GM12864 (cell line): ENCODE data around the gene PIP4K2C.

ENCODE experiments used
- DNase-seq: peaks from one replicate; pipeline ENCODE4 v3.0.0-alpha.2; 2011; ENCODE audit warnings: low read depth
- H3K4me3 ChIP-seq: 2 replicates; pipeline ENCODE4 v1.5.1; 2011; ENCODE audit warnings: mild to moderate bottlenecking, low read depth, low read length, control low read depth
- TF ChIP-seq, protein P1 (sequence below): IDR thresholded peaks from 2 replicates; pipeline ENCODE4 v1.5.1; 2011; ENCODE audit warnings: low read depth, mild to moderate bottlenecking, moderate library complexity, low read length, control low read depth, inconsistent platforms; ENCODE audit errors: missing control alignments

The PIP4K2C gene

DNA sequence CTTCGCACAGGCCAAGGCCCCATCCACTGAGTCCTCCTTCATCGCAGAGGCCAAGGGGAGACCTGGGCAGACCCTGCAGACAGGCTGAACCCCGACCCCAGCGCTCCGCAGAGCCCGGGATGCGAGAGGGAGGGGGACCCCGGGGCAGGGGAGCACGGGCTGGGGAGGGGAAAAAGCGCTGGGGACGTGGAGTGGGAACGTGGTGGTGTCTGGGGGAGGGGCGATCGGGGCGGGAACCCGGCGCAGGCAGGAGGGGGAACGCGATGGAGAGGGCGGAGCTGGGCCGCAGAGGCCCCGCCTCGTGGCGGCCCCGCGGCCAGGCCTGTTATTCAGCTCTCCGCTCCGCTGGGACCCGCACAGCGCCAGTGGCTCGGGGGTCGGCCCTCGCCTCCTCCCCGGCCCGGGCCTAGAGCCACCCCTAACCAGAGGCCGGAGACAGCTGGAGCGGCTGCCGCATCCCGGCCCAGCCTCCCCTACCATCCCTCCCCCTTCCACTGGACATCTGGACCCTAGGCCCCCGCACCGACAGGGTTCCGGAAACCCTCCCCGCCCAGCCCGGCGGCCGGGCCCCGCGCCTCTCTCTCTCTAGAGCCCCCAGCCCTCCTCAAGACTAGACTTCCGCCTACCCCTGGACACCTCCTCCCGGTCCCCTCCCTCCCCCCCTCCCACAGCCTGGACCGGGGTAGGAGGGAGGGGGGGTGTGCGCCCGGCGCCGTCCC lies 20.3 kb downstream of the PIP4K2C start, which contains the start of gene ARHGEF25:
Gene ARHGEF25, plus strand, starts transcription at position 328 of the 719 bp plus-strand sequence. CDS start 460 bp downstream, outside the sequence.
- no peak for DNase-seq
- TF ChIP-seq, protein P1, sequence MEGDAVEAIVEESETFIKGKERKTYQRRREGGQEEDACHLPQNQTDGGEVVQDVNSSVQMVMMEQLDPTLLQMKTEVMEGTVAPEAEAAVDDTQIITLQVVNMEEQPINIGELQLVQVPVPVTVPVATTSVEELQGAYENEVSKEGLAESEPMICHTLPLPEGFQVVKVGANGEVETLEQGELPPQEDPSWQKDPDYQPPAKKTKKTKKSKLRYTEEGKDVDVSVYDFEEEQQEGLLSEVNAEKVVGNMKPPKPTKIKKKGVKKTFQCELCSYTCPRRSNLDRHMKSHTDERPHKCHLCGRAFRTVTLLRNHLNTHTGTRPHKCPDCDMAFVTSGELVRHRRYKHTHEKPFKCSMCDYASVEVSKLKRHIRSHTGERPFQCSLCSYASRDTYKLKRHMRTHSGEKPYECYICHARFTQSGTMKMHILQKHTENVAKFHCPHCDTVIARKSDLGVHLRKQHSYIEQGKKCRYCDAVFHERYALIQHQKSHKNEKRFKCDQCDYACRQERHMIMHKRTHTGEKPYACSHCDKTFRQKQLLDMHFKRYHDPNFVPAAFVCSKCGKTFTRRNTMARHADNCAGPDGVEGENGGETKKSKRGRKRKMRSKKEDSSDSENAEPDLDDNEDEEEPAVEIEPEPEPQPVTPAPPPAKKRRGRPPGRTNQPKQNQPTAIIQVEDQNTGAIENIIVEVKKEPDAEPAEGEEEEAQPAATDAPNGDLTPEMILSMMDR, result no peak
- H3K4me3 ChIP-seq, result peak within 1 kb of the TSS; percentile 46

DNA sequence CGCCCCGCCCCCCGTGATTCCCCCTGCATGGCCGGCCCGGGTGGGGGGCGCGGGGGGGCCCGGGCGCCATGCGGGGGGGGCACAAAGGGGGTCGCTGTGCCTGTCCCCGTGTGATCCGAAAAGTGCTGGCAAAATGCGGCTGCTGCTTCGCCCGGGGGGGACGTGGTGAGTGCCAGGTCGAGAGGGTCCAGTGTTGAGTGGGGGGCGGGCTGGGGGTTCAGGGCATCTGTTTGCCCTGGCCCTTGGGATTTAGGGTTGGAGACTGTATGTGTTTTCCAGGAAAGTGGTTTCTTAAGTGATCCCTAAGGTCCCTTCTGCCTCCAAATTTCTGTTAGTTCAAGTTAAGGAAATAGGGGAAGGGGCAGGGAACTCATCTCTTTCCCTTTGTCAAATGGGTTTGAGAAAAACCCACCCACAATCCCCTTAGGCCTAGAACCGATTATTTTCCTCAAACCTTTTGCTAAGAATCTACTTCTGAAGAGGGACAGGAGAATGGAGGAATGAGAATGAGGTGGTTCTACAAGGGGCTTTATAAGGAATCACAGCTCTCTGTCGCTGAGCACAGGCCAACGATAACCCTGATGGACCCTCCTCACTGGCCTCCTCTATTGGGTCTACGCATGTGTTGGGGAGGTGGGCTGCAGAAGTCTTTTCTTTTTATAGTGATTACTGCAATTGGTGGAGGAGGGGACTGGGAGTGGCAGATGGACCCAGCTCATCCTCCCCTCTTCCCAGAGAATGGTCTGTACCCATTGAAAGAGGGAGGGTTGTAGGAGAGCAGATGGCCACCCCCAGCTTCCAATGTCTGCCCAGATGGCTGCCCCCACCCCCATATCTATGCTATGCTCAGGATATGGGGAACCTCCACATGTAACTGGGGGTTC lies 21.1 kb downstream of the PIP4K2C start:
- no peak for DNase-seq
- H3K4me3 ChIP-seq, result no peak overlapping the region
- TF ChIP-seq, protein P1, result no peak

DNA sequence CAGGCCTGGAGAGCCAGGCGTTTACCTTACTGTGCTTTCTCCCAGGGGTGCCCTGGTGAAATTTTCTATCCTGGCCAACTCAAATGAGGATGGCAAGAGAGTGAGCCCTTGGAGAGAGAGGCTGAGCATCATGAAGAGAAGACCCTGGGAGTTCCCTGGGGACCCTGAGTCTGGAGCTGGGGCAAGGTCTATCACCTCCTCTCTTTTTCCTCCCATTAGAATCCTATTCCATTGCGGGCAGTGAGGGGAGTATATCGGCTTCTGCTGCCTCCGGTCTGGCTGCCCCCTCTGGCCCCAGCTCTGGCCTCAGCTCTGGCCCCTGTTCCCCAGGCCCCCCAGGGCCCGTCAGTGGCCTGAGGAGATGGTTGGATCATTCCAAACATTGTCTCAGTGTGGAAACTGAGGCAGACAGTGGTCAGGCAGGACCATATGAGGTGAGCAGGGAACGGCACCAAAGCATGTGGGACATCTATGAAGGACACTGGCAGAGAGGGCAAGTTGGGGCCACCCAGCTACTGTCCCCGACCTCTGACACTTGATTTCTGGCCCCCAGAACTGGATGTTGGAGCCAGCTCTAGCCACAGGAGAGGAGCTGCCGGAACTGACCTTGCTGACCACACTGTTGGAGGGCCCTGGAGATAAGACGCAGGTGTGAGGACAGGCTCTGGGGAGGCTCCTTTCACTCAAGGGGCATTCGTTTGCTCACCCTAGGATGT lies 21.9 kb downstream of the PIP4K2C start:
- H3K4me3 ChIP-seq, result no peak overlapping the region
- TF ChIP-seq, protein P1, result no peak
- DNase-seq, result no peak

DNA sequence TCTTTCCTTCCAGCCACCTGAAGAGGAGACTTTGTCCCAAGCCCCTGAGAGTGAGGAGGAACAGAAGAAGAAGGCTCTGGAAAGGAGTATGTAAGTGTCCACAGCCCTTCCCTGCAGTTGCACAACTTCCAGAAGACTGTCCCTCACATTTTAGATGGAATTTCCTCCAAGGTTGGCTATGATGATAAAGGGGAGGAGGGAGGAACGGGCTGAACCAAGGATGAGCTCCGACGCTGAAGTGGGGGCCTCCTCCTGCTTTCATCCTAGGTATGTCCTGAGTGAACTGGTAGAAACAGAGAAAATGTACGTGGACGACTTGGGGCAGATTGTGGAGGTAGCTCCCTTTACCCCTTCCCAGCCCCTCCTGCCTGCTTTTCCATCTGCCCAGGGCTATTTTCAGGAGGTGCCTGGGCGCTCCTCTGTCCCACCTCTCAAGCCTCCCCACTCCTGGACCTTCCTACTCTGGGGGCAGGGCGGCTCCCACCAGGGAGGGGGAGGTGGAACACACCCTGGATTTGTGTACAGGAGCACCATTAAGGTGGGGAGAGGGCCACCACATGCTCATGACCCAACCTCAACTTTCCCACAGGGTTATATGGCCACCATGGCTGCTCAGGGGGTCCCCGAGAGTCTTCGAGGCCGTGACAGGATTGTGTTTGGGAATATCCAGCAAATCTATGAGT lies 22.6 kb downstream of the PIP4K2C start:
- H3K4me3 ChIP-seq, result no peak overlapping the region

DNA sequence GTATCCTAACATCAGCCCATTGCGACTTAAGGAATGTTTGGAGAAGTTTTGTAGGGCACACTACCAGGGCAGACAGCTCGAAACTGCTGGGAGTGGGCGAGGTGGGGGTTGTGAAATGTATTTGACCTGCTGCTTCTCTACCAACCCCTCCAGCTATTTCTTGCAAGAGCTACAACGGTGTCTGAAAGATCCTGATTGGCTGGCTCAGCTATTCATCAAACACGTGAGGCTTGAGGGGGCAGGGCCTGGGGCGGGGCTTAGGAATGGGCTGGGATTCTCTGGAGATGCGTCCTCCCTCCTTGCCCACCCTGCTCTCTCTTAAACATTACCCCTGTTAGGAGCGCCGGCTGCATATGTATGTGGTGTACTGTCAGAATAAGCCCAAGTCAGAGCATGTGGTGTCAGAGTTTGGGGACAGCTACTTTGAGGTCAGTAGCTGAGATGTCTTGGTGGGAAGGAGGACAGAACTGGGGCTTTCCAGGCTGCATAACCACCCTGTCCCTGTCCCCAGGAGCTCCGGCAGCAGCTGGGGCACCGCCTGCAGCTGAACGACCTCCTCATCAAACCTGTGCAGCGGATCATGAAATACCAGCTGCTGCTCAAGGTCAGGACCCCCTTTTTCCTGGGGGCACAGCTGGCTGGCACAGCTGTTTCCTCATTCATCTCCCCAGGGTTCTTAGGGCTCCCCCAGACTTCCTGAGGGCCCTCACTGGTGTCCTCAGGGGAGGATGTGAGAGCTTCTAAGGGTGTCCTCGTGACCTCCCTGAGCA lies 23.4 kb downstream of the PIP4K2C start:
- H3K4me3 ChIP-seq, result no peak overlapping the region
- peak; percentile 53 for DNase-seq

More for the DNA sequence above, 22.6 kb downstream of the PIP4K2C start:
- no peak for DNase-seq
- TF ChIP-seq, protein P1, result no peak

More for the DNA sequence above, 23.4 kb downstream of the PIP4K2C start:
- TF ChIP-seq, protein P1, result no peak
